ENCODE measurements around the gene WDR64. TPM values are rescaled to one million over a fixed set of nuclear protein-coding genes. Genes with fewer than 3 reads are reported as not detected.
A peak's percentile ranks its signal among the peaks of the same experiment; 100 is the strongest.

The WDR64 gene
- total and polyA plus RNA-seq, 2 of the 4 experiments (the other 2 are of a cell fraction) = not detected

- DNase-seq (peak; percentile 98), ATAC-seq (ENCODE audit: low read depth) (peak; percentile 94)
- H2BK120ac ChIP-seq (ENCODE audit: low read depth, low read length) = peak overlapping the region; percentile 99
- H2AK5ac ChIP-seq (ENCODE audit: low read depth, low read length) = peak overlapping the region; percentile 84; the same call in 1 of the 2 replicates
- H3K9me3 ChIP-seq (ENCODE audit: control insufficient read depth, insufficient read depth, low read length) = no peaks in the 10 kb centered on the region
- peaks cover 2% of the 10 kb centered on the region; the same call in 1 of the 2 replicates for H4K20me1 ChIP-seq (ENCODE audit: insufficient read depth, low read length)
- no peak overlapping the region for H3K9ac ChIP-seq (ENCODE audit: low read depth, low read length)
- peak overlapping the region; percentile 100 for H2BK5ac ChIP-seq (ENCODE audit: low read depth, low read length, poor library complexity, severe bottlenecking)
- intact Hi-C loops (cut with micrococcal nuclease) = loop anchor here (1.0 kb wide), 1 partner anchor 21 kb away; no protein-coding TSS in a partner anchor
- peak overlapping the region; percentile 64 to 87 for H4K8ac ChIP-seq (ENCODE audit: low read depth in 2 of 2, low read length in 2 of 2)
- peak overlapping the region; percentile 99 for H2BK20ac ChIP-seq (ENCODE audit: low read depth, low read length)
- peak overlapping the region; percentile 87; the same call in 1 of the 2 replicates for H3K23ac ChIP-seq (ENCODE audit: low read depth, low read length)
- peak overlapping the region; percentile 90; the same call in 1 of the 2 replicates for H3K4ac ChIP-seq (ENCODE audit: low read depth, low read length)
- H3K27me3 ChIP-seq (ENCODE audit: control insufficient read depth, insufficient read depth, low read length) = no peaks in the 10 kb centered on the region
- H2BK15ac ChIP-seq (ENCODE audit: low read depth, low read length) = peak overlapping the region; percentile 88; the same call in 2 of the 3 replicates
- ChIA-PET POLR2A (ENCODE audit: unreplicated experiment) (no interaction called here), CTCF (interaction anchor here (0.7 to 1.4 kb wide), 4 partner anchors 13 to 306 kb away, joined by 3 to 8 read pairs (median 4); partner anchors contain the start of gene KMO)
- H4K91ac ChIP-seq (ENCODE audit: insufficient read depth, low read depth, low read length) = peak overlapping the region; percentile 85
- H2AK9ac ChIP-seq (replicated peaks; ENCODE audit: low read depth, low read length, poor library complexity) = no peak overlapping the region
- peaks cover 14% of the 10 kb centered on the region for H3K4me1 ChIP-seq (ENCODE audit: control insufficient read depth, insufficient read depth, low read length)
- peak overlapping the region; percentile 78; the same call in 1 of the 2 replicates for H3K4me2 ChIP-seq (ENCODE audit: low read depth, low read length)
- no peak overlapping the region for H3K4me3 ChIP-seq (ENCODE audit: insufficient read depth, low read depth, low read length)
- H3K27ac ChIP-seq (ENCODE audit: insufficient read depth, low read length) = peak overlapping the region; percentile 99
- in situ Hi-C loops (cut with MboI; ENCODE audit: low sequenced_read_pairs) = loop anchor here (5.0 kb wide), 2 partner anchors 226 to 316 kb away; no protein-coding TSS in a partner anchor
- peak overlapping the region; percentile 95 for H3K18ac ChIP-seq (ENCODE audit: low read depth, low read length)
- no peaks in the 10 kb centered on the region for H3K79me1 ChIP-seq (ENCODE audit: low read depth in 1 of 2, low read length in 2 of 2)
- H3K36me3 ChIP-seq (ENCODE audit: control insufficient read depth, insufficient read depth, low read length) = no peaks in the 10 kb centered on the region
- dilution Hi-C loops (cut with HindIII; ENCODE audit: low sequenced_read_pairs, unreplicated experiment) = no loop called here
- no TSS peak for BruUV-seq (replicated peaks)
- no peak overlapping the region for H2AFZ ChIP-seq (replicated peaks; ENCODE audit: low read length, poor library complexity)
- peaks cover 7% of the 10 kb centered on the region for H3K9me1 ChIP-seq (ENCODE audit: insufficient read depth, low read length)
- H3K56ac ChIP-seq (ENCODE audit: extremely low read depth, insufficient read depth, low read length) = peak overlapping the region; percentile 61; the same call in 1 of the 2 replicates
- WGBS, 2 experiments (ENCODE audit: extremely low coverage in 2 of 2, insufficient read length in 1 of 2) = 25% methylated on average over 3 of the region's 4 CpGs; no CpG with 5 or more reads in 1 of the 2 experiments
- H4K5ac ChIP-seq (ENCODE audit: low read depth, low read length) = peak overlapping the region; percentile 87; the same call in 1 of the 2 replicates
- peak overlapping the region; percentile 84 for H3K14ac ChIP-seq (replicated peaks; ENCODE audit: low read depth, low read length)
- TF ChIP-seq CTCF (conservative IDR thresholded peaks at IDR 0.05; ENCODE audit: low read depth, low read length) (no peak), ELK1 (IDR thresholded peaks at IDR 0.05; ENCODE audit: borderline replicate concordance, low read depth, low read length) (no peak), CEBPB (IDR thresholded peaks at IDR 0.05; ENCODE audit: low read depth, low read length) (peak; percentile 97), SMC3 (IDR thresholded peaks at IDR 0.05; ENCODE audit: low read depth, low read length) (no peak), RFX5 (IDR thresholded peaks at IDR 0.05; ENCODE audit: low read depth, low read length) (no peak), MXI1 (IDR thresholded peaks at IDR 0.05; ENCODE audit: borderline replicate concordance, low read depth, low read length) (no peak), FOS (IDR thresholded peaks at IDR 0.05; ENCODE audit: low read depth, low read length) (peak; percentile 81), MAFK (IDR thresholded peaks at IDR 0.05; ENCODE audit: low read depth, low read length) (peak; percentile 39), POLR2A (IDR thresholded peaks at IDR 0.05; ENCODE audit: low read depth, low read length) (no peak), BHLHE40 (IDR thresholded peaks at IDR 0.05; ENCODE audit: low read depth, low read length) (peak; percentile 17; the same call in 1 of the 2 replicates), USF2 (IDR thresholded peaks at IDR 0.05; ENCODE audit: low read depth, low read length) (no peak), CHD1 (IDR thresholded peaks at IDR 0.05; ENCODE audit: low read depth, low read length) (no peak), MAZ (IDR thresholded peaks at IDR 0.05; ENCODE audit: borderline replicate concordance, low read depth, low read length) (no peak), RCOR1 (IDR thresholded peaks at IDR 0.05; ENCODE audit: insufficient replicate concordance, low read length) (peak; percentile 76), NFE2L2 (IDR thresholded peaks at IDR 0.05; ENCODE audit: low read depth, low read length) (peak; percentile 93)
These were observed 185.8 kb downstream of the WDR64 start for GRCh38 chr1:241837901-241838300.
